ENCODE measurements around the gene CACNA2D3. TPM values are rescaled to one million over a fixed set of nuclear protein-coding genes. Genes with fewer than 3 reads are reported as not detected.

Gene CACNA2D3
- polyA plus RNA-seq, 3 donors: 8.3 to 21.5 (median 10.4) TPM

DNA sequence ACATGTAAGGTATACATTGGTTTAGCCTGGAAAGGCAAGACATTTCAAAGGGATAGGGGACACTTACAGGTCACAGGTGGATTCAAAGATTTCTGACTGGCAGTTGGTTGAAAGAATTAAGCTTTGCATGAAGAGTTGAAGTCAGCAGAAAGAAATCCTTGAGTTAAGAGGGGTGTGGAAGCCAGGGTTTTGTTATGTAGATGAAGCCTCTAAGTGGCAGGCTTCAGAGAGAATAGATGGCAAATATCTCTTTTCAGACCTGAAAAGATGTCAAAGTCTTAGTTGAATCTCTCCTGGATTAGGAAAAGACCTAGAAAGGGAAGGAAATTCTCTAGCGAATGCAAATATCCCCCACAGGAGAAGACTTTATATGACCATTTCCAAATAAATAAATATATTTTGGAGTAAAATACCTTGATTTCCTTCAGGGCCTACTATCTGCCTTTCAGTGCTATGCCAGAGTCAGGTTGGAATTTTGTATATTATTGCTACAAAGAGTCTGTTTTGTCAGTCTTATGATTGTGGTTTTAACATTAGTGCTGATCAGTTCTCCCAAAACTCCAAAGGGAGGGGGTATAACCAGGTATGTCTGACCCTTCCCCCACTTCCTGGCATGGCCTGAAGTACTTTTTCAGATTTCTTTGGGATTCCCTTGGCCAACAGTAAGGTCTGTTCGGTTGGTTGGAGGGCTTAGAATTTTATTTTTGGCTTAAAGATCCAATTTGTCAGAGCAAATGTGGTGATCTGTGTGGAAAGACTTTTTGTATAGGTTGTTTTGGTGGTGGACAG, 519.1 kb downstream of the CACNA2D3 start:
- intact Hi-C loops (cut with micrococcal nuclease): no loop called here
- no peaks in the 10 kb centered on the region for H3K79me2 ChIP-seq (ENCODE audit: insufficient read depth, low read length)
- no CpG with 5 or more reads among the region's 2 CpGs for WGBS (ENCODE audit: insufficient coverage)

GRCh38 chr3:54642147-54642546, 519.8 kb downstream of the CACNA2D3 start:
- H3K27ac Mint-ChIP-seq: no peak overlapping the region
- DNase-seq: no peak
- no peaks in the 10 kb centered on the region for H3K36me3 ChIP-seq (replicated peaks in 1 of 2; ENCODE audit: control insufficient read depth in 1 of 2, insufficient read depth in 2 of 2, low read length in 2 of 2)
- H2AFZ ChIP-seq (ENCODE audit: insufficient read depth, low read depth, low read length, poor library complexity, severe bottlenecking): no peak overlapping the region
- no peaks in the 10 kb centered on the region for H3K79me2 ChIP-seq (ENCODE audit: insufficient read depth, low read length)
- H3K27ac ChIP-seq (ENCODE audit: low read depth in 1 of 2, low read length in 2 of 2): no peak overlapping the region
- no peak overlapping the region for H3K4me3 Mint-ChIP-seq
- H3K9ac ChIP-seq (ENCODE audit: insufficient read depth, low read length, poor library complexity, severe bottlenecking): no peak overlapping the region
- peaks cover 15 to 17% of the 10 kb centered on the region in 2 donors for H3K27me3 ChIP-seq (ENCODE audit: control insufficient read depth in 2 of 2, insufficient read depth in 2 of 2, low read length in 2 of 2)
- 94% methylated on average over 3 of the region's 6 CpGs for WGBS (ENCODE audit: insufficient coverage)
- H3K27me3 Mint-ChIP-seq (ENCODE audit: low read depth in 3 of 3): peaks cover 28 to 40% (median 35%) of the 10 kb centered on the region in 3 donors
- H3K4me2 ChIP-seq (replicated peaks; ENCODE audit: extremely low read depth, low read length, poor library complexity, severe bottlenecking): no peak overlapping the region
- H4K20me1 ChIP-seq (ENCODE audit: insufficient read depth, low read length): no peaks in the 10 kb centered on the region
- no peaks in the 10 kb centered on the region for H3K36me3 Mint-ChIP-seq
- intact Hi-C loops (cut with micrococcal nuclease): no loop called here
- H3K4me3 ChIP-seq (replicated peaks in 1 of 3; ENCODE audit: low read depth in 2 of 3, low read length in 3 of 3): no peak overlapping the region
- H3K4me1 Mint-ChIP-seq: no peaks in the 10 kb centered on the region
- no peak for TF ChIP-seq CTCF (IDR thresholded peaks at IDR 0.05)
- H3K9me3 Mint-ChIP-seq: peaks cover 14 to 30% (median 22%) of the 10 kb centered on the region in 7 donors
- H3K9me3 ChIP-seq (replicated peaks in 1 of 2; ENCODE audit: control insufficient read depth in 1 of 2, insufficient read depth in 1 of 2, low read length in 2 of 2): peaks cover 4 to 10% of the 10 kb centered on the region in 2 donors
- H3K4me1 ChIP-seq (ENCODE audit: control insufficient read depth in 1 of 2, insufficient read depth in 2 of 2, low read length in 2 of 2): no peaks in the 10 kb centered on the region

More for the DNA sequence above, 519.1 kb downstream of the CACNA2D3 start:
- H3K27me3 ChIP-seq (ENCODE audit: control insufficient read depth in 2 of 2, insufficient read depth in 2 of 2, low read length in 2 of 2): peaks cover 15 to 17% of the 10 kb centered on the region in 2 donors
- no peak for DNase-seq
- no peak overlapping the region for H3K4me3 Mint-ChIP-seq
- peaks cover 14 to 25% (median 19%) of the 10 kb centered on the region in 7 donors for H3K9me3 Mint-ChIP-seq
- no peaks in the 10 kb centered on the region for H4K20me1 ChIP-seq (ENCODE audit: insufficient read depth, low read length)
- peaks cover 28 to 40% (median 35%) of the 10 kb centered on the region in 3 donors for H3K27me3 Mint-ChIP-seq (ENCODE audit: low read depth in 3 of 3)
- no peaks in the 10 kb centered on the region for H3K4me1 ChIP-seq (ENCODE audit: control insufficient read depth in 1 of 2, insufficient read depth in 2 of 2, low read length in 2 of 2)
- no peak overlapping the region for H3K4me2 ChIP-seq (replicated peaks; ENCODE audit: extremely low read depth, low read length, poor library complexity, severe bottlenecking)
- no peaks in the 10 kb centered on the region for H3K36me3 Mint-ChIP-seq
- peak overlapping the region in 1 of 7 donors; percentile 21 for H3K27ac Mint-ChIP-seq
- no peak overlapping the region for H3K9ac ChIP-seq (ENCODE audit: insufficient read depth, low read length, poor library complexity, severe bottlenecking)
- no peaks in the 10 kb centered on the region for H3K36me3 ChIP-seq (replicated peaks in 1 of 2; ENCODE audit: control insufficient read depth in 1 of 2, insufficient read depth in 2 of 2, low read length in 2 of 2)
- H3K27ac ChIP-seq (ENCODE audit: low read depth in 1 of 2, low read length in 2 of 2): no peak overlapping the region
- no peak overlapping the region for H2AFZ ChIP-seq (ENCODE audit: insufficient read depth, low read depth, low read length, poor library complexity, severe bottlenecking)
- H3K4me3 ChIP-seq (replicated peaks in 1 of 3; ENCODE audit: low read depth in 2 of 3, low read length in 3 of 3): no peak overlapping the region
- no peak for TF ChIP-seq CTCF (IDR thresholded peaks at IDR 0.05)
- H3K9me3 ChIP-seq (replicated peaks in 1 of 2; ENCODE audit: control insufficient read depth in 1 of 2, insufficient read depth in 1 of 2, low read length in 2 of 2): peaks cover 4 to 5% of the 10 kb centered on the region in 2 donors
- H3K4me1 Mint-ChIP-seq: no peaks in the 10 kb centered on the region

Measured in CD14-positive monocyte (primary cell).